ENCODE data around the gene C1orf50.
"Not testable (repeated sequence)": the region's sequence is repeated elsewhere in the genome, so short reads cannot be mapped to it uniquely, and the experiment has no call there.

Gene C1orf50

DNA sequence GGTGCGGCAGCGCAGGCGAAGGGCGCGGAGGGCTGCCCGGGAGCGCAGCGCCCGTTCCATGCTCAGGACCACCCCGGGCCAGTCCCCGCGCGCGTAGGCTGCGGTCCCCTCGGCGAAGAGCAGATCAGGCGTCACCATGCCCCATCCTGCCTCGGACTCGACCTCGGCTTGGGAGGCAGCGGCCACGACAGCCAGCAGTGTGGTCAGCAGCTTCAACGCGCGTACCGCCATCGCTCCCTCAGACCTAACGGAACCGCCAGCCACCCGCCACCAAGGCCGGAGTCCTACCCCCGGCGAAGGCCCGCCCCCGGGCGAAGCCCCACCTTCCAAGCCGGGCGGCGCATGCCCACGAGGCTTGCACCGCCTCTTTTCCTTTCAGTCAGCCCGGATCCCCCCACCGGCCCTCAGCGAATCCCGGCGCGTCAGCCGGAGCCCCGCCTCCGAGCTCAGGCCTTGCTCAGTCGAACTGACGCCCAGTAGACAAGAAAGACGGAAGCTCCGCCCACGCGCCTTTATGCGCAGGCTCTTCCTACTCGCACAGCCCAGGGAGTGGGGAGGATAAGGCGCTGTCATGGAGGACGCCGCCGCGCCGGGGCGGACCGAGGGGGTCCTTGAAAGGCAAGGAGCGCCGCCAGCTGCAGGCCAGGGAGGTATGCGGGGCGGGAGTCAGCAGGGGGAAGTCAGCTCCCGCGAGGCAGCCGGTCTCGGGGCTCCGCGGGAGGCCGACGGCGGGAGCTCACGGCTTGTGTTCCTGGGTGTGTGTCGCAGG is at the start of gene C1orf50, which contains the start of gene P3H1:
Gene C1orf50, plus strand, starts transcription at position 509 of the 769 bp plus-strand sequence. Its CDS starts 63 bp downstream, at position 572.
Gene P3H1, minus strand, starts transcription at position 288 of the 769 bp plus-strand sequence. Its CDS starts 57 bp downstream, at position 231.
- DNase-seq, result peak; percentile 100

DNA sequence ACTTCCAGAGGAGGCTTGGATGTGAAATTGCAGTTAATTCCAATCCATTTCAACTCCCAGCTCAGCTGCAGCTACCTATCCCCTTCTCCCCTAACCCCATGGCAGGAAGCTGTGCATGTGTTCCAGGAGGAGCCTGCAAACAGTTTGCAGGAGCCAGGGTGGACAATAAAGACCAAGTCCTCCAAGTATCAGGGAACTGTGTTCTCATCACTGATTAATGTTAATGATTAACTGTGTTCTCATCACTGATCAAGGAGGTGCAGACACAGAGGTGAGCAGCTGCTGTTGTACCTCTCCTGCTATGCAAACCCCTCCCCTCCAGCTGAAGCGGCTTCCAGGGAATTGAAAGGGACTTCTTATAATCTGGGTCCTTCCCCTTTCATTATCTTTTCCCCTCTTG is 46.2 kb upstream of the C1orf50 start:
- no peak for DNase-seq

DNA sequence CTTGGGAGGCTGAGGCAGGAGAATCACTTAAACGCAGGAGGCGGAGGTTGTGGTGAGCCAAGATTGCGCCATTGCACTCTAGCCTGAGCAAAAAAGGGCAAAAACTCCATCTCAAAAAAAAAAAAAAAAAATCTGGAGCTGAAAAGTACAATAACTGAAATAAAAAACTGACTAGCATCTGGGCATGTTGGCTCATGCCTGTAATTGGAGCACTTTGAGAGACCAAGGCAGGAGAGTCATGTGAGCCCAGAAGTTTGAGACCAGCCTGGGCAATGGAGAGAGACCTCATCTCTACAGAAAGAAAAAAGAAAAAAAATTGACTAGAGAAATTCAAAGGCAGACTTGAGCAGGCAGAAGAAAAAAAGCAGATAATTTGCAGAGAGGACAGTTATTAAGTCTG is 45.1 kb upstream of the C1orf50 start:
- DNase-seq, result no peak

DNA sequence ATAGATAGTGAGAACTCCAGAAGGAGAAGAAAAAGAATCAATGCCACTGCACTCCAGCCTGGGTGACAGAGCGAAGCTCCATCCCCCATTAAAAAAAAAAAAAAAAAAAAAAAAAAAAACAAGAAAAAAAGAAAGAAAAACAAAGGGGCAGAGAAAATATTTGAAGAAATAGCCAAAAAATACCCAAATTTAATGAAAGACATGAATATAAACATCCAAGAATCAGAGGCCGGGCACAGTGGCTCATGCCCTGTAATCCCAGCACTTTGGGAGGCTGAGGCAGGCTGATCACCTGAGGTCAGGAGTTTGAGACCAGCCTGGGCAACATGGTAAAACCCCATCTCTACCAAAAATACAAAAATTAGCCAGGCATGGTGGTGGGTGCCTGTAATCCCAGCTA is 44.6 kb upstream of the C1orf50 start:
- not testable (repeated sequence) for DNase-seq

DNA sequence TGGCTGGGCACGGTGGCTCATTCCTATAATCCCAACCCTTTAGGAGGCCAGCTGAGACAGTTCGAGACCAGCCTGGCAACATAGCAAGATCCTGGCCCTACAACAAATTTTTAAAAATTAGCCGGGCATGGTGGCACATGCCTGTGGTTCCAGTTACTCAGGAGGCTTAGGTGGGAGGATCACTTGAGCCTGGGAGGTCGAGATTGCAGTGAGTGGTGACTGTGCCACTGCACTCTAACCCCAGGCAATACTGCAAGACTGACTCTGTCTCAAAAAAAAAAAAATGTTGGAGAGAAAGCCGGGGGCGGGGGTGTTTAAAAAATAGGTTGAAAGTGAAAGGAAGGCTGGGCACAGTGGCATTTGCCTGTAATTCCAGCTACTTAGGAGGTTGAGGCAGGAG is 43.5 kb upstream of the C1orf50 start:
- no peak for DNase-seq

- not testable (repeated sequence) for DNase-seq
Measured at GRCh38 chr1:42725820-42726219, 41.2 kb upstream of the C1orf50 start.

DNA sequence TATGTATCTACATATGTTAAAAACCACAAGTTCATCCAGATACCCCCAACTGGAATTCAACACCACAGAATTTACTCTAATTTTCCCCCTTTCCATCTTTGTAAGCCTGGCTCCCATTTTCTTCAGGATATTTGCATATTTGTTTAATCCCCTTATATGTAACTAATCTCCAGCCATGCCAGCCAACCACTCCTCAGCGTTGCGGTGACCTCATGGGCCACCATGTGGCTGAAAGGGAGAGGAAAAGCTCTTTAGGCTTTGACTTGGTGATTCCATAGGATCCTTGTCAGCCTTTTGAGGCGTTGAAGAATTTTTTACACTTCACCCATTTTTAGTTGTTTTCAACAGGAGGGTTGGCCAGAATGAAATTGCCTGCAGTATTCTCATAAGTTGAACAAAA is 37.0 kb upstream of the C1orf50 start:
- no peak for DNase-seq

DNA sequence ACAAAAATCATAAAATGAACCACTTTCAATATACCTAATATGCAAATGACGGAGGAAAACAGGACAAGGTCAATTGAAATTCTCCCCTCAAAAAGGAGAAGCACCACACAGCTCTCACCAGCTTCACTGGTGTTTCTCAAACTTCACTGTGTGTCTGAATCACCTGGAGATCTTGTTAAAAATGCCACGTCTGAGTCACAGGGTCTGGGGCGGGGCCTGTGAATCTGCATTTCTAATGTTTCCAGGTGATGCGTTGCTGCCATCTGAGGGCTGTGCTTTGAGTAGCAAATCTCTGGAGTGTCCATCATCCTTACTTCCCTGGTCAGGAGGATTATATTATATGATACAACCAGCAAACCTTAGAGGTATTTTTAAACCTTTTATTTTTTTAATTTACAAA is 36.1 kb upstream of the C1orf50 start:
- DNase-seq, result peak; percentile 62 to 72

DNA sequence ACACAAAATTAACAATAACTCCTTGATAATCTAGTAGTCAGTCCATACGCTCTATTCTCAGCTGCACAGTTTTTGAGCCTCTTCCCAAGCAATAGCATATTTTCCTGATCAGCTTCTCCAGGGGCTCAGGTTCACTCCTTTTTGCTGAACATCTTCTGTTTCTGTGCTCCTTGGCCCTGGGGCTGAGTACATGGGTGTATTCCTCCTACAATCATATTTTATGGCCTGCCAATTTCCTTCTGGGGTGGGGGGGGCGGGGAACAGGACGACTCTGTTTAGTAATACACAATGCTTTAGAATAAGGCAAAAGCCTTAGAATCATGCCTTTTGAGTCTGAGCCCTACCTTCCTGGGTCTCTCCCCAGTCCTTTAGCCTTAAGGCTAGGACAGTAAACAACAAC is 35.5 kb upstream of the C1orf50 start:
- DNase-seq, result no peak

GRCh38 chr1:42732126-42732680 is 34.8 kb upstream of the C1orf50 start:
- no peak for DNase-seq

DNA sequence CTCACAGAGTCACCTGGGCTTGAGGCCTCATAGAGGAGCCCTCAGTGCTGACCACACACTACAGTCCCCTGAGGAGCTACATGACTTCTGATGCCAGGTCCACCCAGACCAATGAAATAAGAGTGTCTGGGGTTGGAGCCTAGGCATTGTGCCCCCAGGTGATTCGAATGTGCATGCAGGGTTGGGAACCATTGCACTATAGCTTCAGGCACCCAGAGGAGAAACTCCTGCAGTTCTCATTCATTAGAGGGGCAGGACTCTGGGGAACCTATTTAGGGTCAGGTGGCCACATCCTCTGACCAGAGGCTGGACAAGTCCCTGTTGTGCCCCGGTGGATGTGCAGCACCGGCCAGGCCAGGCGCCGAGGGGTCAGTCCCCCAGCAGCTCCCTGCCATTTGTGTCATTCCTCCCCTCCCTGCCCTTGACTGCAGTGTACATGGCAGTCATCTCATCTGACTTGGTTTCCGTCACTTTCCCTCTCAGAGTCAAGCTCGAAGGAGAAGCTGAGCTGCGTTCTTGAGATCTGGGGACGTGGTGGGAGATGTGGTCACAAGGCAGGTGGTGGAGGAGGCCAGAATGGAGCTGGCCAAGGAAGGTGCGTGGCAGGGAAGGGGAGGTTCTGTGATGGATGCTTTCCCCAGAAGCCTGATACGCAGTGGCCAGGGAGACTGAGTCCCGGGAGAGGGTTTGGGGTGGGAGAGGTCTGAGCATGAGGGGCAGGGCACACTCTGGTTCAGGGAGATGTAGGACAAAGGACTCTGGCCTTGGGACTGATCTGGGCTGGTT is 33.4 kb upstream of the C1orf50 start:
- DNase-seq, result no peak

GRCh38 chr1:42734201-42735035 is 32.6 kb upstream of the C1orf50 start:
- no peak for DNase-seq

- no peak for DNase-seq
Measured at GRCh38 chr1:42735056-42735455, 32.0 kb upstream of the C1orf50 start.

DNA sequence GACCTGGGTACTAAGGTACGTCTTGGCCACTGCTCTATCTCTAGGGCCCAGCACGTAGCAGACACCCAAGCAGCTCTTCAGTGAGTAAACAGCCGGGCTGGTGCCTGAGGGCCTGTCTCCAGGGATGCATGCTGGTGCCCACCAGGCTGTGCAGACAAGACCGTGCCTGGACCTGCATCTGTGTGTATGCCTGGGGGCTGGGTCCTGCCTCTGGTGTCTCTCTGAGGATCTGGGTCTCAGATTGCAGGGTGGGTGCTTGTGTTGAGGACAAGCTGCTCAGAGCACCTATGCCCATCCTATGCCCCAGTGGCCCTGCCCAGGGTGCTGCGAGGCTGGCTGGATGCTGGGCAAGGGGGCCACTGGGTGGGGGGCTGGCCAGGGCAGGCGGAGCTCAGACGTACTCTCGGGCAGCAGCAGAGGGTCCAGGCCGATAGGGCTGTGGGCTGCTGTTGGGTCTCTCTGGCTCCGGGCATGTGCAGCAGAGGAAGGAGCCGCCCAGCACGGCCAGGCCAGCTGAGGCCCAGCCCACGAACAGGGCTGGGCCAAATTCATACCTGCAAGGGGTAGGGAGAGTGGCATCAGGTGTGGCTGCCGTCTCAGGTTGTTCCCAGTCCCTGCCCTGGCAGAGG is 31.5 kb upstream of the C1orf50 start:
- DNase-seq, result no peak

- DNase-seq, result no peak
Measured at GRCh38 chr1:42736152-42736551, 30.9 kb upstream of the C1orf50 start.

- DNase-seq, result no peak
Measured at GRCh38 chr1:42736571-42737200, 30.4 kb upstream of the C1orf50 start.

- DNase-seq, result no peak
Measured at GRCh38 chr1:42737257-42737656, 29.8 kb upstream of the C1orf50 start.

GRCh38 chr1:42737986-42738677 is 28.9 kb upstream of the C1orf50 start:
- DNase-seq, result no peak

DNA sequence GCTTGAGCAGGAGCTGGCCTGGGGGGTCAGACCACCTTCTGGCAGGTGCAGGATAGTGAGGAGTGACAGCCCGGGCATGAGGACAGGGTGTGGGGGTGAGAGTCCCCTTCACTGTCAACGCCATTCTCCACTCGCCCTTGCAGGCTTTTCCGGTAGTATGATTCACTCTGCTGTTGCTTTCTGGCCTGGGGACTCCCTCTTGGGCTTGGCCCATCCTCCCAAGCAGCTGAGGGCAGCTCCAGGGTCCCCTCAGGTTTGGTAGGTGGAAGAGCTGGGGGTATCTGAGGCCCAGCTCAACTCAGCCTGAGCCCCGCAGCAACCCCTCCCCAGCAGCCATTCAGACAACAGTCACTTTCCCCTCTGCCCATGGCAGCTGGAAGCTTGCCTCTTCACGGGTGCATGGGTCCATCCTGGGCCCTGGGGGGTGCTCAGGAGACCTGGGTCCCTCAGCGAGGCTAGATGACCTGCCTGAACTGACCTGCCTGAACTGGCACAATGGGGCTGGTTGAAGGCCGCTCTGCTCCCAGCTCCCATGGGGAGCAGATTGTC is 28.3 kb upstream of the C1orf50 start:
- DNase-seq, result no peak

- no peak for DNase-seq
Measured at GRCh38 chr1:42739753-42740700, 27.0 kb upstream of the C1orf50 start, which contains the start of gene CLDN19. CLDN19 (minus strand) TSS chr1:42740236; CDS start chr1:42740063, 173 bp downstream.
